Measurements from ENCODE around the gene RAB3IP.

DNA sequence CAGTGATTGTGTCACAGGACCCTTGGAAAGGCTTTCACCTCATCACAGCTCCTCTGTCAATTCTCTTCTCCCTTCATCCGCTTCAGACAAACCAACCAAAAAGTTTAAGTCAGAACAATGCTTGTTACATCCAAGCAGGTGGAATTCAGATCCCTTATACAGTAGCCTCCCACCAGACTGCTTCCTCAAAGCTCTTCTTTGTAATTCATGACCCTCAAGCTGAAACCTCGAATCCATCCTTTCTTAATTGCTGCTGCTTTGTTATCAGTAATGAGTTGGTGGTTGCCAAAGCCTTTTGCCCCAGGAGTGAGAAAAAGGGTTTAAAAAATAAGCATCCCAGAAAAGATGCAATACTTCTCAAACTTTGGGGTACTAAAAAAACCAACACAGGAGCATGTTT is 49.0 kb upstream of the RAB3IP start:
- no peak for TF ChIP-seq POLR2AphosphoS5 (IDR thresholded peaks at IDR 0.05; ENCODE audit: low read depth, low read length)
- TF ChIP-seq TAF1 (IDR thresholded peaks at IDR 0.05; ENCODE audit: low read depth, low read length): no peak
- no peak for TF ChIP-seq POLR2A (IDR thresholded peaks at IDR 0.05; ENCODE audit: low read depth, low read length)

Measured in GM12891 (cell line).